Measurements from ENCODE around the gene CLIP1. TPM values are rescaled to one million over a fixed set of nuclear protein-coding genes. Genes with fewer than 3 reads are reported as not detected.

CLIP1 gene
- total and polyA plus RNA-seq, 2 of the 13 experiments (the other 11 are each of a cell fraction or from before 2014, with no cell fraction given): 28.9 to 43.7 TPM

- TF ChIP-seq DR1 (CRISPR knock-in tag; IDR thresholded peaks at IDR 0.05) (0 out of 2 replicates have a peak, but pooled peaks have one; percentile 19), RFX5 (IDR thresholded peaks at IDR 0.05; ENCODE audit: low read depth, low read length) (no peak), HNRNPK (IDR thresholded peaks at IDR 0.05; ENCODE audit: low read depth, low read length, poor library complexity, severe bottlenecking) (peak; percentile 57), ZNF574 (CRISPR knock-in tag; IDR thresholded peaks at IDR 0.05) (peak; percentile 67), MXD1 (CRISPR knock-in tag; IDR thresholded peaks at IDR 0.05) (peak; percentile 52; the same call in 1 of the 2 replicates), ARID3A (IDR thresholded peaks at IDR 0.05; ENCODE audit: low read depth, low read length) (no peak), ZNF619 (CRISPR knock-in tag; IDR thresholded peaks at IDR 0.05) (no peak), HNRNPL (IDR thresholded peaks at IDR 0.05; ENCODE audit: low read depth, low read length) (peak; percentile 40; the same call in 1 of the 2 replicates), ZFP91 (CRISPR knock-in tag; IDR thresholded peaks at IDR 0.05; ENCODE audit: borderline replicate concordance) (peak; percentile 29; the same call in 1 of the 2 replicates), THAP11 (CRISPR knock-in tag; IDR thresholded peaks at IDR 0.05) (peak; percentile 43), AGO2 (optimal IDR thresholded peaks at IDR 0.05; ENCODE audit: low read depth, low read length) (peak; percentile 80), KDM5B (CRISPR knock-in tag; IDR thresholded peaks at IDR 0.05; ENCODE audit: borderline replicate concordance) (peak; percentile 78; the same call in 1 of the 2 replicates), HOXA5 (CRISPR knock-in tag; IDR thresholded peaks at IDR 0.05) (peak; percentile 38; the same call in 1 of the 2 replicates), ZBTB43 (CRISPR knock-in tag; conservative IDR thresholded peaks at IDR 0.05) (no peak), ZNF598 (CRISPR knock-in tag; IDR thresholded peaks at IDR 0.05; ENCODE audit: borderline replicate concordance) (no peak), HES4 (CRISPR knock-in tag; IDR thresholded peaks at IDR 0.05; ENCODE audit: borderline replicate concordance) (peak; percentile 65; the same call in 1 of the 2 replicates), HMGXB4 (CRISPR knock-in tag; IDR thresholded peaks at IDR 0.05; ENCODE audit: borderline replicate concordance in 1 of 2, low read depth in 1 of 2) (peak in 1 of 2 experiments; percentile 84; a peak in 2 of 4 replicates)
These were observed at the start of gene CLIP1 (continued) for GRCh38 chr12:122421821-122422729.
